IMR-90 (cell line): ENCODE data around the gene NELL1. TPM values are rescaled to one million over a fixed set of nuclear protein-coding genes. Genes with fewer than 3 reads are reported as not detected.

ENCODE experiments used
- ATAC-seq: fragments of 200-7000 bp; cut with Tn5 transposase; 2 replicates; pipeline ENCODE4 v1.9.1; 2020; ENCODE audit warnings: low read depth, mild to moderate bottlenecking, moderate library complexity
- BruUV-seq: library from RNA; stranded (reverse); fragments of 400-500 nt; replicated peaks from 2 replicates; lab custom pipeline; 2021; lab: Mats Ljungman, UMichigan
- CTCF ChIA-PET: fragments of 300-600 bp; formaldehyde crosslinking; extraction: SDS; loops from one replicate; lab custom pipeline; 2021; ENCODE audit warnings: antibody characterized with exemption; lab: Yijun Ruan, JAX
- POLR2A ChIA-PET: fragments of 300-600 bp; sonication (Branson Sonifier 250); formaldehyde crosslinking; loops from one replicate; lab custom pipeline; 2022; ENCODE audit warnings: antibody characterized with exemption; ENCODE audit not compliant: unreplicated experiment; lab: Charles Lee
- DNase-seq: peaks from one replicate; pipeline ENCODE4 v3.0.0; 2013
- H2AFZ ChIP-seq: replicated peaks from 2 replicates; pipeline ENCODE3; 2013; ENCODE audit warnings: low read length, mild to moderate bottlenecking; ENCODE audit not compliant: poor library complexity
- H2AK5ac ChIP-seq: 2 replicates; pipeline ENCODE4 v1.6.1; 2013; ENCODE audit warnings: low read depth, low read length, inconsistent platforms
- H2AK9ac ChIP-seq: replicated peaks from 2 replicates; pipeline ENCODE3; 2013; ENCODE audit warnings: mild to moderate bottlenecking, low read depth, low read length, moderate library complexity; ENCODE audit not compliant: poor library complexity
- H2BK120ac ChIP-seq: 2 replicates; pipeline ENCODE4 v1.6.1; 2013; ENCODE audit warnings: low read depth, low read length, inconsistent platforms
- H2BK15ac ChIP-seq: 3 replicates; pipeline ENCODE4 v1.6.1; 2013; ENCODE audit warnings: low read depth, low read length, inconsistent platforms
- H2BK20ac ChIP-seq: 2 replicates; pipeline ENCODE4 v1.6.1; 2013; ENCODE audit warnings: low read depth, mild to moderate bottlenecking, inconsistent platforms, low read length, moderate library complexity
- H2BK5ac ChIP-seq: 2 replicates; pipeline ENCODE4 v1.6.1; 2013; ENCODE audit warnings: mild to moderate bottlenecking, low read depth, low read length, inconsistent platforms; ENCODE audit not compliant: poor library complexity, severe bottlenecking
- H3K14ac ChIP-seq: replicated peaks from 2 replicates; pipeline ENCODE4 v1.6.1; 2013; ENCODE audit warnings: low read depth, low read length, inconsistent platforms
- H3K18ac ChIP-seq: 2 replicates; pipeline ENCODE4 v1.6.1; 2013; ENCODE audit warnings: low read depth, low read length, control low read depth
- H3K23ac ChIP-seq: 2 replicates; pipeline ENCODE4 v1.6.1; 2013; ENCODE audit warnings: low read depth, low read length, inconsistent platforms
- H3K27ac ChIP-seq: 2 replicates; pipeline ENCODE4 v1.5.1; 2013; ENCODE audit warnings: mild to moderate bottlenecking, control low read depth, low read length; ENCODE audit not compliant: insufficient read depth
- H3K27me3 ChIP-seq: 2 replicates; pipeline ENCODE4 v1.6.1; 2013; ENCODE audit warnings: low read length; ENCODE audit not compliant: control insufficient read depth, insufficient read depth
- H3K36me3 ChIP-seq: 2 replicates; pipeline ENCODE4 v1.6.1; 2013; ENCODE audit warnings: low read length, mixed read lengths; ENCODE audit not compliant: control insufficient read depth, insufficient read depth
- H3K4ac ChIP-seq: 2 replicates; pipeline ENCODE4 v1.6.1; 2013; ENCODE audit warnings: low read depth, low read length, inconsistent platforms
- H3K4me1 ChIP-seq: 2 replicates; pipeline ENCODE4 v1.6.1; 2013; ENCODE audit warnings: low read length, mixed read lengths; ENCODE audit not compliant: control insufficient read depth, insufficient read depth
- H3K4me2 ChIP-seq: 2 replicates; pipeline ENCODE4 v1.6.1; 2013; ENCODE audit warnings: low read depth, mild to moderate bottlenecking, control low read depth, low read length, moderate library complexity
- H3K4me3 ChIP-seq: 2 replicates; pipeline ENCODE4 v1.5.1; 2013; ENCODE audit warnings: low read depth, mild to moderate bottlenecking, control low read depth, low read length, moderate library complexity; ENCODE audit not compliant: insufficient read depth
- H3K56ac ChIP-seq: 2 replicates; pipeline ENCODE4 v1.6.1; 2013; ENCODE audit warnings: low read length, inconsistent platforms; ENCODE audit not compliant: insufficient read depth; ENCODE audit errors: extremely low read depth
- H3K79me1 ChIP-seq, 2 experiments: 2 replicates each; pipeline ENCODE4 v1.6.1; 2013; ENCODE audit warnings: low read length in 2 of 2, inconsistent platforms in 1 of 2, low read depth in 1 of 2
- H3K9ac ChIP-seq: 2 replicates; pipeline ENCODE4 v1.6.1; 2013; ENCODE audit warnings: low read depth, low read length, control low read depth
- H3K9me1 ChIP-seq: 2 replicates; pipeline ENCODE4 v1.6.1; 2013; ENCODE audit warnings: low read length, inconsistent platforms; ENCODE audit not compliant: insufficient read depth
- H3K9me3 ChIP-seq: 2 replicates; pipeline ENCODE4 v1.6.1; 2013; ENCODE audit warnings: low read length; ENCODE audit not compliant: control insufficient read depth, insufficient read depth
- H4K20me1 ChIP-seq: 2 replicates; pipeline ENCODE4 v1.6.1; 2013; ENCODE audit warnings: low read length, inconsistent platforms; ENCODE audit not compliant: insufficient read depth
- H4K5ac ChIP-seq: 2 replicates; pipeline ENCODE4 v1.6.1; 2013; ENCODE audit warnings: mild to moderate bottlenecking, low read depth, low read length, control low read depth
- H4K8ac ChIP-seq, 2 experiments: 2 replicates each; pipeline ENCODE4 v1.6.1; 2013; ENCODE audit warnings: low read depth in 2 of 2, low read length in 2 of 2, control low read depth in 1 of 2, inconsistent platforms in 1 of 2
- H4K91ac ChIP-seq: 2 replicates; pipeline ENCODE4 v1.6.1; 2013; ENCODE audit warnings: low read depth, low read length, inconsistent platforms; ENCODE audit not compliant: insufficient read depth
- BHLHE40 ChIP-seq: fragments of 150-350 bp; IDR thresholded peaks from 2 replicates; pipeline ENCODE4 v1.6.1; 2016; ENCODE audit warnings: mild to moderate bottlenecking, low read depth, low read length
- CEBPB ChIP-seq: IDR thresholded peaks from 2 replicates; pipeline ENCODE4 v1.6.1; 2012; ENCODE audit warnings: low read depth, low read length, improper control_type of control experiment
- CTCF ChIP-seq: conservative IDR thresholded peaks from 2 replicates; pipeline ENCODE4 v1.5.1; 2012; ENCODE audit warnings: mild to moderate bottlenecking, low read depth, low read length, improper control_type of control experiment
- ELK1 ChIP-seq: fragments of 150-350 bp; IDR thresholded peaks from 2 replicates; pipeline ENCODE4 v1.6.1; 2016; ENCODE audit warnings: low read depth, mild to moderate bottlenecking, low read length, moderate library complexity, borderline replicate concordance
- FOS ChIP-seq: fragments of 150-350 bp; IDR thresholded peaks from 2 replicates; pipeline ENCODE4 v1.6.1; 2016; ENCODE audit warnings: low read depth, low read length
- MAFK ChIP-seq: IDR thresholded peaks from 2 replicates; pipeline ENCODE4 v1.6.1; 2012; ENCODE audit warnings: low read depth, low read length, improper control_type of control experiment
- MAZ ChIP-seq: IDR thresholded peaks from 2 replicates; pipeline ENCODE4 v1.6.1; 2012; ENCODE audit warnings: low read depth, mild to moderate bottlenecking, low read length, improper control_type of control experiment, moderate library complexity, borderline replicate concordance
- MXI1 ChIP-seq: IDR thresholded peaks from 2 replicates; pipeline ENCODE4 v1.6.1; 2012; ENCODE audit warnings: low read depth, mild to moderate bottlenecking, low read length, moderate library complexity, borderline replicate concordance
- POLR2A ChIP-seq: IDR thresholded peaks from 2 replicates; pipeline ENCODE4 v1.6.1; 2012; ENCODE audit warnings: mild to moderate bottlenecking, low read depth, low read length
- RAD21 ChIP-seq: IDR thresholded peaks from 2 replicates; pipeline ENCODE4 v1.6.1; 2012; ENCODE audit warnings: low read length, improper control_type of control experiment
- RCOR1 ChIP-seq: IDR thresholded peaks from 2 replicates; pipeline ENCODE4 v1.6.1; 2012; ENCODE audit warnings: mild to moderate bottlenecking, low read length, improper control_type of control experiment; ENCODE audit not compliant: insufficient replicate concordance
- SMC3 ChIP-seq: fragments of 150-350 bp; IDR thresholded peaks from 2 replicates; pipeline ENCODE4 v1.6.1; 2016; ENCODE audit warnings: low read depth, mild to moderate bottlenecking, antibody characterized with exemption, low read length, moderate library complexity
- USF2 ChIP-seq: fragments of 150-350 bp; IDR thresholded peaks from 2 replicates; pipeline ENCODE4 v1.6.1; 2017; ENCODE audit warnings: mild to moderate bottlenecking, antibody characterized with exemption, low read length, low read depth
- WGBS, 2 experiments: methylation state at CpG; one replicate each; pipeline versions ENCODE4 v1.1.5 to v1.1.7; 2013; ENCODE audit warnings: missing lambda C conversion rate in 2 of 2; ENCODE audit not compliant: insufficient read length in 1 of 2; ENCODE audit errors: extremely low coverage in 2 of 2; 5-methylcytosine and 5-hydroxymethylcytosine counted together
- dilution Hi-C: fragments of 300-500 bp; cut with HindIII; formaldehyde crosslinking; loops from one replicate; pipeline ENCODE4 v1.14.3; 2018; ENCODE audit warnings: low sequenced_read_pairs; ENCODE audit not compliant: unreplicated experiment
- in situ Hi-C: fragments of 300-500 bp; cut with MboI; formaldehyde crosslinking; loops from 3 replicates; pipeline ENCODE4 v1.14.3; 2019; ENCODE audit warnings: low sequenced_read_pairs, inconsistent platforms, mixed read lengths
- intact Hi-C: fragments of 100-400 bp; cut with micrococcal nuclease; formaldehyde crosslinking; loops from 2 replicates; pipeline ENCODE4 v1.10.0; 2022
- polyA plus RNA-seq, 3 experiments: library from polyadenylated mRNA; depleted of rRNA; stranded (reverse); fragments of >200 nt; gene quantifications; 2 replicates each; pipeline ENCODE4 v1.2.3, GENCODE V29; 2012; ENCODE audit warnings: low replicate concordance in 1 of 3
- total RNA-seq: library from RNA; depleted of rRNA; stranded (reverse); fragments of >200 nt; gene quantifications from 2 replicates; pipeline ENCODE4 v1.2.3, GENCODE V29; 2012

Gene NELL1
- total and polyA plus RNA-seq, 2 of the 4 experiments (the other 2 are of a cell fraction): not detected

- no peak overlapping the region for H3K56ac ChIP-seq
- H4K5ac ChIP-seq: no peak overlapping the region
- no peak overlapping the region for H3K9ac ChIP-seq
- H2AK9ac ChIP-seq: no peak overlapping the region
- no peak overlapping the region for H3K14ac ChIP-seq
- in situ Hi-C loops (no loop called here), dilution Hi-C loops (no loop called here), intact Hi-C loops (no loop called here)
- DNase-seq (no peak), ATAC-seq (no peak)
- POLR2A ChIA-PET: no interaction called here
- no peak overlapping the region for H4K91ac ChIP-seq
- H3K9me1 ChIP-seq: no peaks in the 10 kb centered on the region
- H3K4me2 ChIP-seq: no peak overlapping the region
- no peak overlapping the region for H3K18ac ChIP-seq
- TF ChIP-seq ELK1: no peak
- TF ChIP-seq BHLHE40: no peak
- TF ChIP-seq MXI1: no peak
- TF ChIP-seq RCOR1: no peak
- TF ChIP-seq SMC3: no peak
- TF ChIP-seq MAFK: no peak
- TF ChIP-seq CEBPB: no peak
- TF ChIP-seq RAD21: no peak
- TF ChIP-seq USF2: no peak
- TF ChIP-seq CTCF: no peak
- TF ChIP-seq MAZ: no peak
- no peak for TF ChIP-seq POLR2A
- TF ChIP-seq FOS: no peak
- H3K79me1 ChIP-seq: no peaks in the 10 kb centered on the region
- no peak overlapping the region for H2BK5ac ChIP-seq
- H3K23ac ChIP-seq: no peak overlapping the region
- no TSS peak for BruUV-seq
- H3K27ac ChIP-seq: no peak overlapping the region
- H2BK20ac ChIP-seq: no peak overlapping the region
- CTCF ChIA-PET: no interaction called here
- no peaks in the 10 kb centered on the region for H3K36me3 ChIP-seq
- no peak overlapping the region for H3K4me3 ChIP-seq
- no peaks in the 10 kb centered on the region for H4K20me1 ChIP-seq
- H3K4me1 ChIP-seq: no peaks in the 10 kb centered on the region
- H2BK15ac ChIP-seq: no peak overlapping the region
- 30% methylated on average over 2 of the region's 2 CpGs; no CpG with 5 or more reads in 1 of the 2 experiments for WGBS, 2 experiments
- H2AK5ac ChIP-seq: no peak overlapping the region
- H3K4ac ChIP-seq: no peak overlapping the region
- H2BK120ac ChIP-seq: no peak overlapping the region
- H3K27me3 ChIP-seq: no peaks in the 10 kb centered on the region
- H2AFZ ChIP-seq: no peak overlapping the region
- H3K9me3 ChIP-seq: peaks cover 7% of the 10 kb centered on the region
- H4K8ac ChIP-seq: no peak overlapping the region
These were observed 475.1 kb downstream of the NELL1 start for GRCh38 chr11:21144531-21144930.
